HL-60 (cell line): ENCODE data around the gene MSL1.

Experiments
- DNase-seq, 2 experiments: peaks; one replicate each; pipeline ENCODE4 v3.0.0-alpha.2; 2010 to 2020; ENCODE audit warnings: low read depth in 1 of 2, low spot score in 1 of 2
- H3K27ac ChIP-seq: fragments of 250-450 bp; sonication (Bioruptor Pico); replicated peaks from 2 replicates; pipeline ENCODE4 v1.5.1; 2020; ENCODE audit warnings: mild to moderate bottlenecking, moderate library complexity
- H3K27me3 ChIP-seq: fragments of 250-450 bp; sonication (Bioruptor Pico); 2 replicates; pipeline ENCODE4 v1.5.1; 2021; ENCODE audit warnings: mild to moderate bottlenecking, moderate library complexity; ENCODE audit not compliant: insufficient read depth, poor library complexity, severe bottlenecking
- H3K4me3 ChIP-seq: replicated peaks from 2 replicates; pipeline ENCODE4 v1.5.1; 2011; ENCODE audit warnings: mild to moderate bottlenecking, control low read depth, low read length; ENCODE audit not compliant: insufficient read depth
- CTCF ChIP-seq: IDR thresholded peaks from one replicate; pipeline ENCODE4 v1.5.1; 2011; ENCODE audit warnings: low read length, control low read depth, inconsistent platforms; ENCODE audit not compliant: insufficient read depth
- GABPA ChIP-seq: IDR thresholded peaks from 2 replicates; pipeline ENCODE4 v1.6.1; 2012; ENCODE audit warnings: low read depth
- POLR2AphosphoS5 ChIP-seq: IDR thresholded peaks from 2 replicates; pipeline ENCODE4 v1.6.1; 2012; ENCODE audit warnings: low read depth
- REST ChIP-seq: IDR thresholded peaks from 2 replicates; pipeline ENCODE4 v1.6.1; 2012; ENCODE audit warnings: low read depth; ENCODE audit not compliant: insufficient replicate concordance
- SPI1 ChIP-seq: IDR thresholded peaks from 2 replicates; pipeline ENCODE4 v1.6.1; 2012; ENCODE audit warnings: low read depth, mild to moderate bottlenecking, borderline replicate concordance

Gene MSL1

GRCh38 chr17:40103688-40104087 is 18.1 kb upstream of the MSL1 start:
- TF ChIP-seq GABPA (no peak), REST (no peak), POLR2AphosphoS5 (no peak), SPI1 (no peak), CTCF (no peak)
- no peak for DNase-seq
- Histone ChIP-seq H3K27me3 (no peaks in the 10 kb centered on the region), H3K4me3 (no peak overlapping the region), H3K27ac (no peak overlapping the region)

GRCh38 chr17:40104594-40105486 is 16.9 kb upstream of the MSL1 start:
- TF ChIP-seq REST (no peak), GABPA (no peak)
- Histone ChIP-seq H3K4me3 (no peak overlapping the region), H3K27me3 (no peaks in the 10 kb centered on the region), H3K27ac (no peak overlapping the region)
- DNase-seq, result no peak

GRCh38 chr17:40105861-40106759 is 15.7 kb upstream of the MSL1 start:
- H3K27ac ChIP-seq, result peak overlapping the region; percentile 90
- H3K4me3 ChIP-seq, result no peak overlapping the region
- peak; percentile 89 for TF ChIP-seq SPI1
- no peak for TF ChIP-seq POLR2AphosphoS5
- no peaks in the 10 kb centered on the region for H3K27me3 ChIP-seq
- no peak for DNase-seq

GRCh38 chr17:40106760-40107521 is 14.8 kb upstream of the MSL1 start:
- DNase-seq, result peak in 1 of 2 experiments; percentile 73
- no peak overlapping the region for H3K4me3 ChIP-seq
- no peaks in the 10 kb centered on the region for H3K27me3 ChIP-seq
- H3K27ac ChIP-seq, result peak overlapping the region; percentile 90
- TF ChIP-seq REST (no peak), SPI1 (no peak), CTCF (no peak), POLR2AphosphoS5 (no peak), GABPA (0 out of 2 replicates have a peak, but pooled peaks have one; percentile 15)
